Mucosa of descending colon (tissue), 3 donors: ENCODE measurements around the gene PSMB4. TPM values are rescaled to one million over a fixed set of nuclear protein-coding genes. Genes with fewer than 3 reads are reported as not detected.
"Not testable (repeated sequence)": the region's sequence is repeated elsewhere in the genome, so short reads cannot be mapped to it uniquely, and the experiment has no call there.

Experiments
- ATAC-seq: fragments of 200-7000 bp; cut with Tn5 transposase; one replicate; pipeline ENCODE4 v1.9.1; 2020; ENCODE audit warnings: mild to moderate bottlenecking, moderate library complexity
- DNase-seq, 3 donors: peaks; one replicate each; pipeline ENCODE4 v3.0.0-alpha.2; 2020
- H3K36me3 ChIP-seq: fragments of 200-600 bp; one replicate; pipeline ENCODE4 v1.8.0; 2021; ENCODE audit warnings: low read depth, mild to moderate bottlenecking
- H3K4me1 ChIP-seq: fragments of 200-600 bp; one replicate; pipeline ENCODE4 v1.8.0; 2021; ENCODE audit warnings: low read depth, mild to moderate bottlenecking
- H3K4me3 ChIP-seq: fragments of 200-600 bp; one replicate; pipeline ENCODE4 v1.8.0; 2021; ENCODE audit warnings: mild to moderate bottlenecking
- H3K9me3 ChIP-seq: fragments of 200-600 bp; one replicate; pipeline ENCODE4 v1.8.0; 2021; ENCODE audit warnings: mild to moderate bottlenecking
- CTCF ChIP-seq: fragments of 200-600 bp; IDR thresholded peaks from one replicate; pipeline ENCODE4 v1.8.0; 2022; ENCODE audit warnings: antibody characterized with exemption, mild to moderate bottlenecking
- intact Hi-C, 2 donors: fragments of 100-400 bp; cut with DNase I in 1 of 2; cut with micrococcal nuclease in 1 of 2; formaldehyde crosslinking; loops; one replicate each; pipeline versions ENCODE4 v1.11.0 to v1.11.1; 2022; cut with DNase I, micrococcal nuclease
- long read RNA-seq, 2 donors: library from polyadenylated mRNA; unstranded; transcript quantifications; one replicate each; pipeline ENCODE4 v2.0.0, GENCODE V29; 2019 to 2021
- total RNA-seq, 3 donors: library from RNA; stranded (reverse); fragmentation: NEBNext Ultra II Directional in 2 of 3; extraction: Animal tissue kit (Norgen Biotek cat#: 25700) in 2 of 3; gene quantifications; one replicate each; pipeline versions ENCODE4 v1.2.1 to v1.2.4, GENCODE V29; 2021 to 2023
- donor health status: DM: no; HTN: no; CAD: no; lungs with moderate emphysema.
- donor health status: DM: no; HTN: no; CAD: no.
- donor health status: DM: no; HTN: yes; CAD: no.

Gene PSMB4
- total RNA-seq = 100 to 1,000 TPM; 154 to 213 (median 193) TPM
- long read RNA-seq, donor 1, transcript PSMB4-201 (7 exons, 964 nt) = major isoform, 34 of 42 reads
- long read RNA-seq, donor 1, partial matches to known transcripts = 4 of 42 reads
- long read RNA-seq, donor 1, other reads (novel, unspliced or antisense) = 4 of 42 reads
- long read RNA-seq, donor 2, transcript PSMB4-201 (7 exons, 964 nt) = major isoform, 71 of 80 reads
- long read RNA-seq, donor 2, partial matches to known transcripts = 2 of 80 reads
- long read RNA-seq, donor 2, other reads (novel, unspliced or antisense) = 6 of 80 reads

GRCh38 chr1:151399324-151400171, at the start of gene PSMB4:
Gene PSMB4 (plus strand): TSS chr1:151399573. CDS start chr1:151399588, 15 bp downstream.
- intact Hi-C loops = no loop called here
- TF ChIP-seq CTCF = peak; percentile 27
- H3K9me3 ChIP-seq = no peaks in the 10 kb centered on the region
- ATAC-seq (peak; percentile 98), DNase-seq (peak; percentile 73 to 90 (median 79))
- H3K4me1 ChIP-seq = peaks cover 20% of the 10 kb centered on the region
- peaks cover 4% of the 10 kb centered on the region for H3K36me3 ChIP-seq
- peak within 1 kb of the TSS; percentile 86 for H3K4me3 ChIP-seq

- DNase-seq, H3K9me3 ChIP-seq, H3K36me3 ChIP-seq, H3K4me1 ChIP-seq, intact Hi-C loops, H3K4me3 ChIP-seq, ATAC-seq: not testable (repeated sequence)
Measured at GRCh38 chr1:151350323-151350722, 49.0 kb upstream of the PSMB4 start.

GRCh38 chr1:151352021-151352718, 47.2 kb upstream of the PSMB4 start:
- peak; percentile 2 for ATAC-seq
- Histone ChIP-seq H3K4me1 (no peaks in the 10 kb centered on the region), H3K36me3 (no peaks in the 10 kb centered on the region), H3K4me3 (no peak overlapping the region), H3K9me3 (no peaks in the 10 kb centered on the region)
- TF ChIP-seq CTCF = no peak
- DNase-seq = no peak
- intact Hi-C loops = no loop called here

GRCh38 chr1:151356696-151357095, 42.7 kb upstream of the PSMB4 start:
- DNase-seq (no peak), ATAC-seq (no peak)
- H3K4me1 ChIP-seq = no peaks in the 10 kb centered on the region
- TF ChIP-seq CTCF = no peak
- no peak overlapping the region for H3K4me3 ChIP-seq
- no peaks in the 10 kb centered on the region for H3K9me3 ChIP-seq
- intact Hi-C loops = no loop called here
- no peaks in the 10 kb centered on the region for H3K36me3 ChIP-seq

- H3K36me3 ChIP-seq = peaks cover 8% of the 10 kb centered on the region
- no peaks in the 10 kb centered on the region for H3K9me3 ChIP-seq
- ATAC-seq = no peak
- no peak overlapping the region for H3K4me3 ChIP-seq
- TF ChIP-seq CTCF = no peak
- intact Hi-C loops = no loop called here
- no peak for DNase-seq
- no peaks in the 10 kb centered on the region for H3K4me1 ChIP-seq
Measured at GRCh38 chr1:151361883-151362282, 37.5 kb upstream of the PSMB4 start.
